H1 (cell line): Measurements from ENCODE around the gene IFT122. TPM values are rescaled to one million over a fixed set of nuclear protein-coding genes. Genes with fewer than 3 reads are reported as not detected.
A peak's percentile ranks its signal among the peaks of the same experiment; 100 is the strongest.

ENCODE experiments used
- CTCF ChIA-PET: fragments of 300-600 bp; sonication (Branson Sonifier 250); formaldehyde crosslinking; loops from one replicate; lab custom pipeline; 2021; ENCODE audit not compliant: partially characterized antibody; lab: Charles Lee
- POLR2A ChIA-PET: fragments of 300-600 bp; sonication (Branson Sonifier 250); formaldehyde crosslinking; loops from one replicate; lab custom pipeline; 2021; ENCODE audit warnings: inconsistent platforms; ENCODE audit not compliant: partially characterized antibody; lab: Charles Lee
- DNase-seq, 2 experiments: peaks; one replicate each; pipeline versions ENCODE4 v3.0.0 to v3.0.0-alpha.2; 2010 to 2022; ENCODE audit warnings: low spot score in 2 of 2, low read depth in 1 of 2, mixed read lengths in 1 of 2
- FAIRE-seq: peaks from 2 replicates; lab custom pipeline; 2011; peaks lifted over from hg19 to GRCh38; lab: Jason Lieb, UNC
- H2AFZ ChIP-seq: 2 replicates; pipeline ENCODE4 v1.8.1; 2012; ENCODE audit warnings: low read length, inconsistent platforms
- H2AK5ac ChIP-seq: 2 replicates; pipeline ENCODE4 v1.6.1; 2013; ENCODE audit warnings: low read depth, low read length
- H2BK120ac ChIP-seq: replicated peaks from 2 replicates; pipeline ENCODE3; 2013; ENCODE audit warnings: low read depth, low read length, inconsistent platforms
- H2BK12ac ChIP-seq: 2 replicates; pipeline ENCODE4 v1.6.1; 2013; ENCODE audit warnings: low read depth, low read length
- H2BK15ac ChIP-seq: 2 replicates; pipeline ENCODE4 v1.6.1; 2013; ENCODE audit warnings: low read length
- H2BK20ac ChIP-seq: 2 replicates; pipeline ENCODE4 v1.6.1; 2013; ENCODE audit warnings: low read length
- H2BK5ac ChIP-seq: 2 replicates; pipeline ENCODE4 v1.6.1; 2013; ENCODE audit warnings: low read depth, low read length
- H3K14ac ChIP-seq: 2 replicates; pipeline ENCODE4 v1.6.1; 2013; ENCODE audit warnings: inconsistent platforms; ENCODE audit not compliant: insufficient read length
- H3K18ac ChIP-seq: 2 replicates; pipeline ENCODE4 v1.6.1; 2013; ENCODE audit warnings: low read length; ENCODE audit errors: extremely low read depth
- H3K23ac ChIP-seq: 2 replicates; pipeline ENCODE4 v1.6.1; 2013; ENCODE audit warnings: inconsistent platforms; ENCODE audit not compliant: insufficient read length
- H3K23me2 ChIP-seq: 2 replicates; pipeline ENCODE4 v1.6.1; 2013; ENCODE audit warnings: low read depth, low read length
- H3K27ac ChIP-seq: 2 replicates; pipeline ENCODE4 v1.6.1; 2011; ENCODE audit warnings: low read depth, low read length, inconsistent platforms
- H3K27me3 ChIP-seq, 4 experiments: replicated peaks in 1 of 4; 1 replicate in 1 of 4; 2 replicates in 3 of 4; pipeline versions ENCODE4 v1.6.1 to v1.8.1; 2011 to 2013; ENCODE audit warnings: low read length in 3 of 4, mild to moderate bottlenecking in 3 of 4, inconsistent platforms in 2 of 4, mixed read lengths in 2 of 4, moderate library complexity in 1 of 4; ENCODE audit not compliant: control insufficient read depth in 3 of 4, insufficient read depth in 3 of 4; ENCODE audit errors: extremely low read depth in 1 of 4
- H3K36me3 ChIP-seq, 4 experiments: 2 replicates each; pipeline versions ENCODE4 v1.6.1 to v1.8.1; 2011 to 2013; ENCODE audit warnings: mild to moderate bottlenecking in 4 of 4, low read length in 3 of 4, moderate library complexity in 2 of 4, control low read depth in 1 of 4, inconsistent platforms in 1 of 4; ENCODE audit not compliant: insufficient read depth in 4 of 4, control insufficient read depth in 2 of 4
- H3K4ac ChIP-seq: replicated peaks from 2 replicates; pipeline ENCODE3; 2013; ENCODE audit warnings: low read length, low read depth, mixed read lengths, inconsistent platforms; ENCODE audit not compliant: insufficient read length
- H3K4me1 ChIP-seq, 4 experiments: replicated peaks in 1 of 4; 1 replicate in 1 of 4; 2 replicates in 3 of 4; pipeline versions ENCODE4 v1.6.1 to v1.8.1; 2011 to 2013; ENCODE audit warnings: low read length in 3 of 4, inconsistent platforms in 2 of 4, mixed read lengths in 1 of 4; ENCODE audit not compliant: insufficient read depth in 4 of 4, control insufficient read depth in 3 of 4
- H3K4me2 ChIP-seq, 2 experiments: 2 replicates each; pipeline versions ENCODE4 v1.6.1 to v1.8.1; 2011 to 2013; ENCODE audit warnings: low read depth in 2 of 2, low read length in 2 of 2, control low read depth in 1 of 2, inconsistent platforms in 1 of 2, mild to moderate bottlenecking in 1 of 2; ENCODE audit not compliant: insufficient read depth in 1 of 2
- H3K4me3 ChIP-seq, 4 experiments: fragments of 200-600, 300-600 bp in 1 of 4; sonication (generic), shearing (Covaris generic), sonication (Bioruptor Twin) in 1 of 4; 2 replicates each; pipeline versions ENCODE4 v1.5.1 to v1.8.1; 2011 to 2016; ENCODE audit warnings: low read length in 4 of 4, low read depth in 3 of 4, control low read depth in 2 of 4, inconsistent platforms in 2 of 4, mild to moderate bottlenecking in 2 of 4, mixed read lengths in 1 of 4, moderate library complexity in 1 of 4; ENCODE audit not compliant: insufficient read depth in 2 of 4; ENCODE audit errors: extremely low read depth in 1 of 4
- H3K56ac ChIP-seq: replicated peaks from 2 replicates; pipeline ENCODE3; 2013; ENCODE audit warnings: low read depth, mild to moderate bottlenecking, mixed read lengths, low read length, inconsistent platforms; ENCODE audit not compliant: insufficient read length
- H3K79me1 ChIP-seq: 2 replicates; pipeline ENCODE4 v1.6.1; 2013; ENCODE audit warnings: low read depth, low read length, control low read depth
- H3K79me2 ChIP-seq, 2 experiments: 2 replicates each; pipeline versions ENCODE4 v1.6.1 to v1.8.1; 2012 to 2013; ENCODE audit warnings: low read length in 2 of 2, mild to moderate bottlenecking in 2 of 2, inconsistent platforms in 1 of 2; ENCODE audit not compliant: insufficient read depth in 2 of 2, control insufficient read depth in 1 of 2
- H3K9ac ChIP-seq, 4 experiments: replicated peaks in 1 of 4; 1 replicate in 1 of 4; 2 replicates in 3 of 4; pipeline versions ENCODE4 v1.6.1 to v1.8.1; 2011 to 2013; ENCODE audit warnings: low read depth in 3 of 4, low read length in 3 of 4, control low read depth in 2 of 4, mild to moderate bottlenecking in 2 of 4, moderate library complexity in 2 of 4, inconsistent platforms in 1 of 4; ENCODE audit errors: extremely low read depth in 1 of 4
- H3K9me3 ChIP-seq, 2 experiments: 2 replicates each; pipeline versions ENCODE4 v1.6.1 to v1.8.1; 2012 to 2013; ENCODE audit warnings: mild to moderate bottlenecking in 2 of 2, moderate library complexity in 2 of 2, control low read depth in 1 of 2, inconsistent platforms in 1 of 2, low read depth in 1 of 2, low read length in 1 of 2, mixed read lengths in 1 of 2; ENCODE audit not compliant: insufficient read depth in 2 of 2
- H4K20me1 ChIP-seq, 2 experiments: replicated peaks in 1 of 2; 2 replicates each; pipeline versions ENCODE3 to v1.8.1; 2011 to 2013; ENCODE audit warnings: inconsistent platforms in 2 of 2, low read length in 2 of 2, mild to moderate bottlenecking in 1 of 2; ENCODE audit not compliant: insufficient read depth in 2 of 2, control insufficient read depth in 1 of 2
- H4K5ac ChIP-seq: 2 replicates; pipeline ENCODE4 v1.6.1; 2013; ENCODE audit warnings: low read length, low read depth, mixed read lengths, inconsistent platforms; ENCODE audit not compliant: insufficient read length
- H4K8ac ChIP-seq: 2 replicates; pipeline ENCODE4 v1.8.0; 2013; ENCODE audit warnings: mild to moderate bottlenecking, moderate library complexity, low read length, inconsistent platforms; ENCODE audit not compliant: insufficient read depth; ENCODE audit errors: extremely low read depth
- H4K91ac ChIP-seq: replicated peaks from 2 replicates; pipeline ENCODE3; 2013; ENCODE audit warnings: low read length, mixed read lengths, inconsistent platforms; ENCODE audit not compliant: insufficient read length
- POLR2AphosphoS5 ChIP-seq: IDR thresholded peaks from 2 replicates; pipeline ENCODE4 v1.6.1; 2011; ENCODE audit warnings: low read depth, low read length
- WGBS, 2 experiments: shearing (Covaris generic) in 1 of 2; methylation state at CpG; one replicate each; pipeline versions ENCODE4 v1.1.6 to v1.1.7; 2013 to 2015; ENCODE audit warnings: low lambda C conversion rate in 2 of 2, mixed read lengths in 2 of 2, inconsistent platforms in 1 of 2, low coverage in 1 of 2, missing lambda C conversion rate in 1 of 2; ENCODE audit not compliant: insufficient replicate concordance in 2 of 2, insufficient coverage in 1 of 2, insufficient read length in 1 of 2; ENCODE audit errors: extremely low coverage in 1 of 2, missing lambda C conversion rate in 1 of 2; 5-methylcytosine and 5-hydroxymethylcytosine counted together
- polyA plus RNA-seq, 7 experiments: library from polyadenylated mRNA; depleted of rRNA in 3 of 7; stranded (reverse) in 5 of 7; unstranded in 2 of 7; fragments of >200 nt in 5 of 7; fragments of 200-250 nt in 2 of 7; gene quantifications; 1 replicate in 5 of 7; 2 replicates in 1 of 7; 4 replicates in 1 of 7; pipeline versions ENCODE4 v1.2.1 to v1.2.3, GENCODE V29; 2011 to 2013; ENCODE audit warnings: missing spikeins in 2 of 7, mixed read lengths in 2 of 7
- total RNA-seq: library from RNA; stranded (reverse); fragmentation: NEBNext Ultra II Directional; extraction: Animal tissue kit (Norgen Biotek cat#: 25700); gene quantifications from 2 replicates; pipeline ENCODE4 v1.2.1, GENCODE V29; 2021
- TF ChIP-seq, protein P1 (sequence below): IDR thresholded peaks from 2 replicates; pipeline ENCODE4 v1.6.1; 2012; ENCODE audit warnings: inconsistent platforms
- TF ChIP-seq, protein P2 (sequence below), 3 experiments: IDR thresholded peaks; 1 replicate in 2 of 3; 2 replicates in 1 of 3; pipeline versions ENCODE4 v1.5.1 to v1.6.1; 2011; ENCODE audit warnings: low read length in 3 of 3, mild to moderate bottlenecking in 3 of 3, inconsistent platforms in 2 of 3, low read depth in 1 of 3, moderate library complexity in 1 of 3; ENCODE audit not compliant: insufficient read depth in 1 of 3; ENCODE audit errors: control extremely low read depth in 1 of 3

Gene IFT122
- total and polyA plus RNA-seq, 2 of the 8 experiments (the other 6 are each of a cell fraction or from before 2014, with no cell fraction given): 23.7 to 25.1 TPM

GRCh38 chr3:129418041-129418973 lies 21.7 kb upstream of the IFT122 start:
- no peak overlapping the region for H2BK20ac ChIP-seq
- H3K36me3 ChIP-seq: no peaks in the 10 kb centered on the region; a peak in 1 of 8 replicates
- no peaks in the 10 kb centered on the region for H3K79me1 ChIP-seq
- H2BK15ac ChIP-seq: no peak overlapping the region
- no peak overlapping the region for H3K4ac ChIP-seq
- ChIA-PET POLR2A (interaction anchor here (2.4 kb wide), 1 partner anchor 10 kb away, joined by 12 read pairs; the partner anchor contains the start of gene EFCAB12), CTCF (interaction anchor here (0.8 to 3.1 kb wide), 6 partner anchors 9 to 34 kb away, joined by 3 to 9 read pairs (median 6); partner anchors contain the start of gene EFCAB12)
- no peak overlapping the region for H4K91ac ChIP-seq
- no peaks in the 10 kb centered on the region for H3K79me2 ChIP-seq
- H2BK12ac ChIP-seq: no peak overlapping the region
- H3K56ac ChIP-seq: no peak overlapping the region
- peaks cover 0 to 3% of the 10 kb centered on the region in 2 experiments for H4K20me1 ChIP-seq
- FAIRE-seq (no peak), DNase-seq (no peak)
- H3K23ac ChIP-seq: no peak overlapping the region
- no peaks in the 10 kb centered on the region for H3K9me3 ChIP-seq
- 89% methylated on average over 14 of the region's 14 CpGs; no CpG with 5 or more reads in 1 of the 2 experiments for WGBS, 2 experiments
- TF ChIP-seq, protein P1, sequence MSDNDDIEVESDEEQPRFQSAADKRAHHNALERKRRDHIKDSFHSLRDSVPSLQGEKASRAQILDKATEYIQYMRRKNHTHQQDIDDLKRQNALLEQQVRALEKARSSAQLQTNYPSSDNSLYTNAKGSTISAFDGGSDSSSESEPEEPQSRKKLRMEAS: no peak
- TF ChIP-seq, protein P2, sequence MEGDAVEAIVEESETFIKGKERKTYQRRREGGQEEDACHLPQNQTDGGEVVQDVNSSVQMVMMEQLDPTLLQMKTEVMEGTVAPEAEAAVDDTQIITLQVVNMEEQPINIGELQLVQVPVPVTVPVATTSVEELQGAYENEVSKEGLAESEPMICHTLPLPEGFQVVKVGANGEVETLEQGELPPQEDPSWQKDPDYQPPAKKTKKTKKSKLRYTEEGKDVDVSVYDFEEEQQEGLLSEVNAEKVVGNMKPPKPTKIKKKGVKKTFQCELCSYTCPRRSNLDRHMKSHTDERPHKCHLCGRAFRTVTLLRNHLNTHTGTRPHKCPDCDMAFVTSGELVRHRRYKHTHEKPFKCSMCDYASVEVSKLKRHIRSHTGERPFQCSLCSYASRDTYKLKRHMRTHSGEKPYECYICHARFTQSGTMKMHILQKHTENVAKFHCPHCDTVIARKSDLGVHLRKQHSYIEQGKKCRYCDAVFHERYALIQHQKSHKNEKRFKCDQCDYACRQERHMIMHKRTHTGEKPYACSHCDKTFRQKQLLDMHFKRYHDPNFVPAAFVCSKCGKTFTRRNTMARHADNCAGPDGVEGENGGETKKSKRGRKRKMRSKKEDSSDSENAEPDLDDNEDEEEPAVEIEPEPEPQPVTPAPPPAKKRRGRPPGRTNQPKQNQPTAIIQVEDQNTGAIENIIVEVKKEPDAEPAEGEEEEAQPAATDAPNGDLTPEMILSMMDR (IDR thresholded peaks at IDR 0.05; ENCODE audit: control extremely low read depth in 1 of 3, insufficient read depth in 1 of 3, low read depth in 1 of 3, low read length in 3 of 3): peak in 1 of 3 experiments; percentile 3; a peak in 1 of 4 replicates
- peak; percentile 63 for TF ChIP-seq POLR2AphosphoS5
- no peak overlapping the region for H2BK5ac ChIP-seq
- H3K9ac ChIP-seq: no peak overlapping the region
- H4K8ac ChIP-seq: no peak overlapping the region
- H3K27me3 ChIP-seq: peaks cover 0 to 5% (median 0%) of the 10 kb centered on the region in 4 experiments; a peak in 2 of 7 replicates
- H3K27ac ChIP-seq: no peak overlapping the region
- H3K18ac ChIP-seq: no peak overlapping the region
- H2AK5ac ChIP-seq: no peak overlapping the region
- H3K4me3 ChIP-seq: no peak overlapping the region
- no peaks in the 10 kb centered on the region for H3K23me2 ChIP-seq
- no peak overlapping the region for H3K14ac ChIP-seq
- H2AFZ ChIP-seq: no peak overlapping the region
- no peak overlapping the region for H3K4me2 ChIP-seq
- H2BK120ac ChIP-seq: no peak overlapping the region
- H4K5ac ChIP-seq: no peak overlapping the region
- no peaks in the 10 kb centered on the region; a peak in 1 of 7 replicates for H3K4me1 ChIP-seq
